GM23338 (cell line): ENCODE results near the gene NLN. TPM values are rescaled to one million over a fixed set of nuclear protein-coding genes. Genes with fewer than 3 reads are reported as not detected.

Experiments
- ATAC-seq: fragments of 200-7000 bp; cut with Tn5 transposase; 3 replicates; pipeline ENCODE4 v1.9.1; 2020
- DNase-seq: peaks from one replicate; pipeline ENCODE4 v3.0.0-alpha.2; 2015; ENCODE audit warnings: low spot score
- H2AFZ ChIP-seq: fragments of 200-600 bp; sonication (generic); 2 replicates; pipeline ENCODE4 v1.8.0; 2016; ENCODE audit warnings: antibody characterized with exemption, mild to moderate bottlenecking, moderate library complexity
- H3F3A ChIP-seq: fragments of 200-600 bp; sonication (generic); replicated peaks from 2 replicates; pipeline ENCODE4 v1.8.0; 2017; ENCODE audit warnings: antibody characterized with exemption, mixed run types, low read depth
- H3K27ac ChIP-seq: fragments of 200-600 bp; sonication (generic); 2 replicates; pipeline ENCODE4 v1.6.1; 2016; ENCODE audit warnings: low read depth
- H3K27me3 ChIP-seq: fragments of 200-600 bp; sonication (generic); 2 replicates; pipeline ENCODE4 v1.8.0; 2016; ENCODE audit warnings: mild to moderate bottlenecking, mixed run types, moderate library complexity; ENCODE audit not compliant: insufficient read depth
- H3K36me3 ChIP-seq: fragments of 200-600 bp; sonication (generic); 2 replicates; pipeline ENCODE4 v1.8.0; 2016; ENCODE audit warnings: mild to moderate bottlenecking; ENCODE audit not compliant: insufficient read depth
- H3K4me1 ChIP-seq: fragments of 200-600 bp; sonication (generic); 2 replicates; pipeline ENCODE4 v1.8.0; 2016; ENCODE audit warnings: mild to moderate bottlenecking, moderate library complexity; ENCODE audit not compliant: insufficient read depth
- H3K4me2 ChIP-seq: fragments of 200-600 bp; sonication (generic); 2 replicates; pipeline ENCODE4 v1.7.1; 2017; ENCODE audit warnings: mixed run types
- H3K4me3 ChIP-seq: fragments of 200-600 bp; sonication (generic); 2 replicates; pipeline ENCODE4 v1.6.1; 2016; ENCODE audit warnings: mixed run types
- H3K79me2 ChIP-seq: fragments of 200-600 bp; sonication (generic); replicated peaks from 2 replicates; pipeline ENCODE4 v1.8.0; 2017; ENCODE audit warnings: mild to moderate bottlenecking; ENCODE audit not compliant: insufficient read depth
- H3K9me2 ChIP-seq: fragments of 200-600 bp; sonication (generic); 2 replicates; pipeline ENCODE4 v1.8.0; 2017; ENCODE audit not compliant: insufficient read depth
- H4K20me1 ChIP-seq: fragments of 200-600 bp; sonication (generic); replicated peaks from 2 replicates; pipeline ENCODE4 v1.8.0; 2017; ENCODE audit warnings: mild to moderate bottlenecking; ENCODE audit not compliant: insufficient read depth
- H3K27ac Mint-ChIP-seq: 2 replicates; pipeline ENCODE4 v1.8.0; 2020; ENCODE audit warnings: inconsistent platforms, mild to moderate bottlenecking, moderate library complexity, mixed read lengths
- H3K27me3 Mint-ChIP-seq: 3 replicates; pipeline ENCODE4 v1.8.0; 2022; ENCODE audit warnings: low read depth, mild to moderate bottlenecking, moderate library complexity, mixed read lengths, inconsistent platforms; ENCODE audit not compliant: insufficient read depth, poor library complexity
- H3K36me3 Mint-ChIP-seq: 3 replicates; pipeline ENCODE4 v1.8.0; 2021; ENCODE audit warnings: low read depth, mild to moderate bottlenecking, inconsistent platforms, moderate library complexity, mixed read lengths
- H3K4me1 Mint-ChIP-seq: 3 replicates; pipeline ENCODE4 v1.8.0; 2020; ENCODE audit warnings: mild to moderate bottlenecking, inconsistent platforms, mixed read lengths
- H3K4me3 Mint-ChIP-seq: 3 replicates; pipeline ENCODE4 v1.8.0; 2021; ENCODE audit warnings: moderate library complexity, mild to moderate bottlenecking, inconsistent platforms, mixed read lengths
- H3K9me3 Mint-ChIP-seq: 3 replicates; pipeline ENCODE4 v1.8.0; 2020; ENCODE audit warnings: moderate library complexity, mild to moderate bottlenecking, inconsistent platforms, mixed read lengths
- CREB1 ChIP-seq: fragments of 250-450 bp; sonication (Bioruptor Pico); IDR thresholded peaks from 2 replicates; pipeline ENCODE4 v1.5.0; 2020; ENCODE audit warnings: low read depth, mild to moderate bottlenecking, moderate library complexity
- EZH2 ChIP-seq: fragments of 200-600 bp; sonication (generic); IDR thresholded peaks from one replicate; pipeline ENCODE4 v1.8.0; 2017; ENCODE audit warnings: antibody characterized with exemption, mild to moderate bottlenecking, low read depth; ENCODE audit not compliant: unreplicated experiment
- EZH2phosphoT487 ChIP-seq: fragments of 200-600 bp; sonication (generic); IDR thresholded peaks from one replicate; pipeline ENCODE4 v1.8.1; 2018; ENCODE audit warnings: antibody characterized with exemption; ENCODE audit not compliant: unreplicated experiment
- JUNB ChIP-seq: IDR thresholded peaks from one replicate; pipeline ENCODE4 v1.6.1; 2016; ENCODE audit warnings: antibody characterized with exemption; ENCODE audit not compliant: unreplicated experiment
- NANOG ChIP-seq: IDR thresholded peaks from 2 replicates; pipeline ENCODE4 v1.6.1; 2016; ENCODE audit warnings: antibody characterized with exemption, borderline replicate concordance
- POLR2AphosphoS5 ChIP-seq: IDR thresholded peaks from 2 replicates; pipeline ENCODE4 v1.6.1; 2016; ENCODE audit warnings: antibody characterized with exemption, low read depth
- STAT1 ChIP-seq: IDR thresholded peaks from one replicate; pipeline ENCODE4 v1.6.1; 2016; ENCODE audit warnings: antibody characterized with exemption; ENCODE audit not compliant: unreplicated experiment
- ZNF114 ChIP-seq: fragments of 250-450 bp; sonication (Bioruptor Pico); IDR thresholded peaks from 2 replicates; pipeline ENCODE4 v1.5.0; 2020; ENCODE audit warnings: mild to moderate bottlenecking, moderate library complexity
- ZNF331 ChIP-seq: fragments of 250-450 bp; sonication (Bioruptor Pico); IDR thresholded peaks from 2 replicates; pipeline ENCODE4 v1.5.0; 2020; ENCODE audit warnings: low read depth, mild to moderate bottlenecking, moderate library complexity
- polyA plus RNA-seq: library from polyadenylated mRNA; unstranded; fragments of >200 nt; fragmentation: Nextera tagmentation; extraction: Ambion mirVana; gene quantifications from 2 replicates; pipeline ENCODE4 v1.2.1, GENCODE V29; 2016
- total RNA-seq: library from RNA; depleted of rRNA; stranded (reverse); fragments of >200 nt; shearing (Covaris generic); gene quantifications from 2 replicates; pipeline ENCODE4 v1.2.3, GENCODE V29; 2014
- TF ChIP-seq, protein P1 (sequence below): IDR thresholded peaks from 2 replicates; pipeline ENCODE4 v1.6.1; 2016; ENCODE audit warnings: antibody characterized with exemption
- TF ChIP-seq, protein P2 (sequence below), 2 experiments: fragments of 200-600 bp in 1 of 2; sonication (generic) in 1 of 2; conservative IDR thresholded peaks; 2 replicates each; pipeline versions ENCODE4 v1.5.1 to v1.6.1; 2016 to 2017; ENCODE audit warnings: antibody characterized with exemption in 2 of 2, low read depth in 2 of 2, mild to moderate bottlenecking in 2 of 2, moderate library complexity in 1 of 2
- TF ChIP-seq, protein P3 (sequence below): IDR thresholded peaks from one replicate; pipeline ENCODE4 v1.6.1; 2018; ENCODE audit warnings: antibody characterized with exemption; ENCODE audit not compliant: unreplicated experiment
- TF ChIP-seq, protein P4 (sequence below): fragments of 250-450 bp; sonication (Bioruptor Pico); IDR thresholded peaks from 2 replicates; pipeline ENCODE4 v1.5.0; 2020; ENCODE audit warnings: mild to moderate bottlenecking, moderate library complexity

NLN gene
- total and polyA plus RNA-seq, 2 experiments from 2014 or later: 56.4 to 168 TPM

DNA sequence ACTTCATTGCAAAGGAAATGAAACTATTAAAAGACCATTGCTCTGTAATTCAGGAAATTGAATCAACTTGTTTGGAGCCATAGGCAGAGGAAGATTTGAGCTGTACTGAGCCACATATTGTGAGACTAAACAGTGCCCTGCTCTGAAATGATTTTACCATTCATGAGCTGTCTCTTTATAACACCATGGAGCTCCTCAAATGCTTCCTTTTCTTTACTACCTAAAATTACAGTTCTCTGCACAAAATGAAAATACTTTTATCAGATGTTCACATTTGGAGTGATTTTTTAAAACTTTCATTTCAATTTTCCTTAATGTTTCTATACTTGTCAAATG, 97.9 kb downstream of the NLN start:
- Histone ChIP-seq H3K4me1 (peaks cover 9% of the 10 kb centered on the region; the same call in 1 of the 2 replicates), H3K27me3 (no peaks in the 10 kb centered on the region), H3K4me3 (no peak overlapping the region), H2AFZ (no peak overlapping the region), H4K20me1 (peaks cover 8% of the 10 kb centered on the region; the same call in 1 of the 2 replicates), H3K9me2 (no peaks in the 10 kb centered on the region), H3K4me2 (no peak overlapping the region), H3K79me2 (no peaks in the 10 kb centered on the region), H3F3A (no peaks in the 10 kb centered on the region), H3K27ac (peak overlapping the region; percentile 36; the same call in 1 of the 2 replicates), H3K36me3 (peaks cover 20% of the 10 kb centered on the region; the same call in 1 of the 2 replicates)
- no peak overlapping the region for H3K27ac Mint-ChIP-seq
- no peaks in the 10 kb centered on the region for H3K9me3 Mint-ChIP-seq
- H3K4me1 Mint-ChIP-seq: peaks cover 20% of the 10 kb centered on the region
- H3K36me3 Mint-ChIP-seq: peaks cover 44% of the 10 kb centered on the region
- ATAC-seq: no peak
- H3K27me3 Mint-ChIP-seq: peaks cover 1% of the 10 kb centered on the region
- TF ChIP-seq ZNF331 (CRISPR knock-in tag): no peak
- TF ChIP-seq EZH2phosphoT487: no peak
- TF ChIP-seq, protein P1, sequence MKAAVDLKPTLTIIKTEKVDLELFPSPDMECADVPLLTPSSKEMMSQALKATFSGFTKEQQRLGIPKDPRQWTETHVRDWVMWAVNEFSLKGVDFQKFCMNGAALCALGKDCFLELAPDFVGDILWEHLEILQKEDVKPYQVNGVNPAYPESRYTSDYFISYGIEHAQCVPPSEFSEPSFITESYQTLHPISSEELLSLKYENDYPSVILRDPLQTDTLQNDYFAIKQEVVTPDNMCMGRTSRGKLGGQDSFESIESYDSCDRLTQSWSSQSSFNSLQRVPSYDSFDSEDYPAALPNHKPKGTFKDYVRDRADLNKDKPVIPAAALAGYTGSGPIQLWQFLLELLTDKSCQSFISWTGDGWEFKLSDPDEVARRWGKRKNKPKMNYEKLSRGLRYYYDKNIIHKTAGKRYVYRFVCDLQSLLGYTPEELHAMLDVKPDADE: no peak
- TF ChIP-seq EZH2: no peak
- TF ChIP-seq, protein P2, sequence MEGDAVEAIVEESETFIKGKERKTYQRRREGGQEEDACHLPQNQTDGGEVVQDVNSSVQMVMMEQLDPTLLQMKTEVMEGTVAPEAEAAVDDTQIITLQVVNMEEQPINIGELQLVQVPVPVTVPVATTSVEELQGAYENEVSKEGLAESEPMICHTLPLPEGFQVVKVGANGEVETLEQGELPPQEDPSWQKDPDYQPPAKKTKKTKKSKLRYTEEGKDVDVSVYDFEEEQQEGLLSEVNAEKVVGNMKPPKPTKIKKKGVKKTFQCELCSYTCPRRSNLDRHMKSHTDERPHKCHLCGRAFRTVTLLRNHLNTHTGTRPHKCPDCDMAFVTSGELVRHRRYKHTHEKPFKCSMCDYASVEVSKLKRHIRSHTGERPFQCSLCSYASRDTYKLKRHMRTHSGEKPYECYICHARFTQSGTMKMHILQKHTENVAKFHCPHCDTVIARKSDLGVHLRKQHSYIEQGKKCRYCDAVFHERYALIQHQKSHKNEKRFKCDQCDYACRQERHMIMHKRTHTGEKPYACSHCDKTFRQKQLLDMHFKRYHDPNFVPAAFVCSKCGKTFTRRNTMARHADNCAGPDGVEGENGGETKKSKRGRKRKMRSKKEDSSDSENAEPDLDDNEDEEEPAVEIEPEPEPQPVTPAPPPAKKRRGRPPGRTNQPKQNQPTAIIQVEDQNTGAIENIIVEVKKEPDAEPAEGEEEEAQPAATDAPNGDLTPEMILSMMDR (conservative IDR thresholded peaks at IDR 0.05; ENCODE audit: low read depth in 2 of 2): no peak
- no peak for TF ChIP-seq CREB1
- no peak for TF ChIP-seq STAT1
- no peak for TF ChIP-seq JUNB
- TF ChIP-seq, protein P3, sequence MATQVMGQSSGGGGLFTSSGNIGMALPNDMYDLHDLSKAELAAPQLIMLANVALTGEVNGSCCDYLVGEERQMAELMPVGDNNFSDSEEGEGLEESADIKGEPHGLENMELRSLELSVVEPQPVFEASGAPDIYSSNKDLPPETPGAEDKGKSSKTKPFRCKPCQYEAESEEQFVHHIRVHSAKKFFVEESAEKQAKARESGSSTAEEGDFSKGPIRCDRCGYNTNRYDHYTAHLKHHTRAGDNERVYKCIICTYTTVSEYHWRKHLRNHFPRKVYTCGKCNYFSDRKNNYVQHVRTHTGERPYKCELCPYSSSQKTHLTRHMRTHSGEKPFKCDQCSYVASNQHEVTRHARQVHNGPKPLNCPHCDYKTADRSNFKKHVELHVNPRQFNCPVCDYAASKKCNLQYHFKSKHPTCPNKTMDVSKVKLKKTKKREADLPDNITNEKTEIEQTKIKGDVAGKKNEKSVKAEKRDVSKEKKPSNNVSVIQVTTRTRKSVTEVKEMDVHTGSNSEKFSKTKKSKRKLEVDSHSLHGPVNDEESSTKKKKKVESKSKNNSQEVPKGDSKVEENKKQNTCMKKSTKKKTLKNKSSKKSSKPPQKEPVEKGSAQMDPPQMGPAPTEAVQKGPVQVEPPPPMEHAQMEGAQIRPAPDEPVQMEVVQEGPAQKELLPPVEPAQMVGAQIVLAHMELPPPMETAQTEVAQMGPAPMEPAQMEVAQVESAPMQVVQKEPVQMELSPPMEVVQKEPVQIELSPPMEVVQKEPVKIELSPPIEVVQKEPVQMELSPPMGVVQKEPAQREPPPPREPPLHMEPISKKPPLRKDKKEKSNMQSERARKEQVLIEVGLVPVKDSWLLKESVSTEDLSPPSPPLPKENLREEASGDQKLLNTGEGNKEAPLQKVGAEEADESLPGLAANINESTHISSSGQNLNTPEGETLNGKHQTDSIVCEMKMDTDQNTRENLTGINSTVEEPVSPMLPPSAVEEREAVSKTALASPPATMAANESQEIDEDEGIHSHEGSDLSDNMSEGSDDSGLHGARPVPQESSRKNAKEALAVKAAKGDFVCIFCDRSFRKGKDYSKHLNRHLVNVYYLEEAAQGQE: no peak
- no peak for TF ChIP-seq POLR2AphosphoS5
- TF ChIP-seq, protein P4, sequence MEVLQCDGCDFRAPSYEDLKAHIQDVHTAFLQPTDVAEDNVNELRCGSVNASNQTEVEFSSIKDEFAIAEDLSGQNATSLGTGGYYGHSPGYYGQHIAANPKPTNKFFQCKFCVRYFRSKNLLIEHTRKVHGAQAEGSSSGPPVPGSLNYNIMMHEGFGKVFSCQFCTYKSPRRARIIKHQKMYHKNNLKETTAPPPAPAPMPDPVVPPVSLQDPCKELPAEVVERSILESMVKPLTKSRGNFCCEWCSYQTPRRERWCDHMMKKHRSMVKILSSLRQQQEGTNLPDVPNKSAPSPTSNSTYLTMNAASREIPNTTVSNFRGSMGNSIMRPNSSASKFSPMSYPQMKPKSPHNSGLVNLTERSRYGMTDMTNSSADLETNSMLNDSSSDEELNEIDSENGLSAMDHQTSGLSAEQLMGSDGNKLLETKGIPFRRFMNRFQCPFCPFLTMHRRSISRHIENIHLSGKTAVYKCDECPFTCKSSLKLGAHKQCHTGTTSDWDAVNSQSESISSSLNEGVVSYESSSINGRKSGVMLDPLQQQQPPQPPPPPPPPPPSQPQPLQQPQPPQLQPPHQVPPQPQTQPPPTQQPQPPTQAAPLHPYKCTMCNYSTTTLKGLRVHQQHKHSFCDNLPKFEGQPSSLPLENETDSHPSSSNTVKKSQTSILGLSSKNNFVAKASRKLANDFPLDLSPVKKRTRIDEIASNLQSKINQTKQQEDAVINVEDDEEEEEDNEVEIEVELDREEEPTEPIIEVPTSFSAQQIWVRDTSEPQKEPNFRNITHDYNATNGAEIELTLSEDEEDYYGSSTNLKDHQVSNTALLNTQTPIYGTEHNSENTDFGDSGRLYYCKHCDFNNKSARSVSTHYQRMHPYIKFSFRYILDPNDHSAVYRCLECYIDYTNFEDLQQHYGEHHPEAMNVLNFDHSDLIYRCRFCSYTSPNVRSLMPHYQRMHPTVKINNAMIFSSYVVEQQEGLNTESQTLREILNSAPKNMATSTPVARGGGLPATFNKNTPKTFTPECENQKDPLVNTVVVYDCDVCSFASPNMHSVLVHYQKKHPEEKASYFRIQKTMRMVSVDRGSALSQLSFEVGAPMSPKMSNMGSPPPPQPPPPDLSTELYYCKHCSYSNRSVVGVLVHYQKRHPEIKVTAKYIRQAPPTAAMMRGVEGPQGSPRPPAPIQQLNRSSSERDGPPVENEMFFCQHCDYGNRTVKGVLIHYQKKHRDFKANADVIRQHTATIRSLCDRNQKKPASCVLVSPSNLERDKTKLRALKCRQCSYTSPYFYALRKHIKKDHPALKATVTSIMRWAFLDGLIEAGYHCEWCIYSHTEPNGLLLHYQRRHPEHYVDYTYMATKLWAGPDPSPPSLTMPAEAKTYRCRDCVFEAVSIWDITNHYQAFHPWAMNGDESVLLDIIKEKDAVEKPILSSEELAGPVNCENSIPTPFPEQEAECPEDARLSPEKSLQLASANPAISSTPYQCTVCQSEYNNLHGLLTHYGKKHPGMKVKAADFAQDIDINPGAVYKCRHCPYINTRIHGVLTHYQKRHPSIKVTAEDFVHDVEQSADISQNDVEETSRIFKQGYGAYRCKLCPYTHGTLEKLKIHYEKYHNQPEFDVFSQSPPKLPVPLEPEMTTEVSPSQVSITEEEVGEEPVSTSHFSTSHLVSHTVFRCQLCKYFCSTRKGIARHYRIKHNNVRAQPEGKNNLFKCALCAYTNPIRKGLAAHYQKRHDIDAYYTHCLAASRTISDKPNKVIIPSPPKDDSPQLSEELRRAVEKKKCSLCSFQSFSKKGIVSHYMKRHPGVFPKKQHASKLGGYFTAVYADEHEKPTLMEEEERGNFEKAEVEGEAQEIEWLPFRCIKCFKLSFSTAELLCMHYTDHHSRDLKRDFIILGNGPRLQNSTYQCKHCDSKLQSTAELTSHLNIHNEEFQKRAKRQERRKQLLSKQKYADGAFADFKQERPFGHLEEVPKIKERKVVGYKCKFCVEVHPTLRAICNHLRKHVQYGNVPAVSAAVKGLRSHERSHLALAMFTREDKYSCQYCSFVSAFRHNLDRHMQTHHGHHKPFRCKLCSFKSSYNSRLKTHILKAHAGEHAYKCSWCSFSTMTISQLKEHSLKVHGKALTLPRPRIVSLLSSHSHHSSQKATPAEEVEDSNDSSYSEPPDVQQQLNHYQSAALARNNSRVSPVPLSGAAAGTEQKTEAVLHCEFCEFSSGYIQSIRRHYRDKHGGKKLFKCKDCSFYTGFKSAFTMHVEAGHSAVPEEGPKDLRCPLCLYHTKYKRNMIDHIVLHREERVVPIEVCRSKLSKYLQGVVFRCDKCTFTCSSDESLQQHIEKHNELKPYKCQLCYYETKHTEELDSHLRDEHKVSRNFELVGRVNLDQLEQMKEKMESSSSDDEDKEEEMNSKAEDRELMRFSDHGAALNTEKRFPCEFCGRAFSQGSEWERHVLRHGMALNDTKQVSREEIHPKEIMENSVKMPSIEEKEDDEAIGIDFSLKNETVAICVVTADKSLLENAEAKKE (CRISPR knock-in tag): no peak
- TF ChIP-seq NANOG: no peak
- TF ChIP-seq ZNF114 (CRISPR knock-in tag): no peak
- DNase-seq: no peak
- H3K4me3 Mint-ChIP-seq: no peak overlapping the region
